ENCODE data around the gene CDH13.

CDH13 gene

GRCh38 chr16:83714286-83714685 lies 1087.5 kb downstream of the CDH13 start:
- no peak for DNase-seq

- DNase-seq: no peak
Measured at GRCh38 chr16:83715217-83715920, 1088.6 kb downstream of the CDH13 start.

GRCh38 chr16:83717308-83717707 lies 1090.5 kb downstream of the CDH13 start:
- DNase-seq: no peak

GRCh38 chr16:83717814-83718213 lies 1091.0 kb downstream of the CDH13 start:
- DNase-seq: no peak

- DNase-seq: no peak
Measured at GRCh38 chr16:83720213-83720612, 1093.4 kb downstream of the CDH13 start.

- DNase-seq: no peak
Measured at GRCh38 chr16:83720981-83721380, 1094.2 kb downstream of the CDH13 start.

GRCh38 chr16:83721676-83722075 lies 1094.9 kb downstream of the CDH13 start:
- no peak for DNase-seq

- DNase-seq: no peak
Measured at GRCh38 chr16:83722456-83723183, 1095.9 kb downstream of the CDH13 start.

- DNase-seq: no peak
Measured at GRCh38 chr16:83723244-83723643, 1096.5 kb downstream of the CDH13 start.

GRCh38 chr16:83723901-83724300 lies 1097.1 kb downstream of the CDH13 start:
- DNase-seq: no peak

GRCh38 chr16:83724585-83724984 lies 1097.8 kb downstream of the CDH13 start:
- DNase-seq: no peak

- no peak for DNase-seq
Measured at GRCh38 chr16:83725313-83725712, 1098.5 kb downstream of the CDH13 start.

- no peak for DNase-seq
Measured at GRCh38 chr16:83727018-83727417, 1100.2 kb downstream of the CDH13 start.

- no peak for DNase-seq
Measured at GRCh38 chr16:83727751-83728352, 1101.1 kb downstream of the CDH13 start.

GRCh38 chr16:83728492-83728891 lies 1101.7 kb downstream of the CDH13 start:
- no peak for DNase-seq

GRCh38 chr16:83730812-83731211 lies 1104.0 kb downstream of the CDH13 start:
- no peak for DNase-seq

- DNase-seq: no peak
Measured at GRCh38 chr16:83732536-83732935, 1105.8 kb downstream of the CDH13 start.

- DNase-seq: no peak
Measured at GRCh38 chr16:83733301-83733700, 1106.5 kb downstream of the CDH13 start.

- DNase-seq: no peak
Measured at GRCh38 chr16:83734136-83734535, 1107.4 kb downstream of the CDH13 start.

- no peak for DNase-seq
Measured at GRCh38 chr16:83737729-83738354, 1111.1 kb downstream of the CDH13 start.

- no peak for DNase-seq
Measured at GRCh38 chr16:83738923-83739503, 1112.2 kb downstream of the CDH13 start.

- no peak for DNase-seq
Measured at GRCh38 chr16:83742124-83742899, 1115.5 kb downstream of the CDH13 start.
